ENCODE measurements around the gene TMEM131L. TPM values are rescaled to one million over a fixed set of nuclear protein-coding genes. Genes with fewer than 3 reads are reported as not detected.

Gene TMEM131L
- total RNA-seq, 2 experiments from 2014 or later, result 51.7 to 52.4 TPM

DNA sequence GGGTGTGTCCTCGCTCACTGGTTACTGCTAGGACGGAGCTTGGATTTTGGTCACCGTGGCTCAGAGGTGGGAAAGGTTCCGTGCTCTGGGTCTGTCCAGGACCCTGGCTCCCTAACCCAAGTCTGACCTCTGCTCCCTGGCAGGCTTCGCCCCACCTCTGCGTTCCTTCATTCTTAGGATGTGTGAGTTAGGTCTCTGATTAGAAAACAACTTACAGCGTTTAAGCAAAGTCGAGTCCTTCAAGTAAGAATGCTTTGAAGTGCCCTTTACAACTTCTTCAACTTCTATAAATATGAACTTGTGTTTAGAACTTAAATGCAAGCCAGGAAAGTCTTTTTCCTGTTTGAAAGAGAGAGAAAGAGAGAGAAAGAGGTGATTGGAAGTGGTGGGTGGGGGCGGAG, 218.8 kb downstream of the TMEM131L start:
- intact Hi-C loops (cut with micrococcal nuclease), result no loop called here
- CTCF ChIA-PET, result interaction anchor here (1.3 to 1.5 kb wide), 2 partner anchors 36 to 41 kb away, joined by 4 read pairs; no protein-coding TSS in a partner anchor
- Mint-ChIP-seq H3K9me3 (peaks cover 16% of the 10 kb centered on the region), H3K27me3 (peaks cover 23% of the 10 kb centered on the region), H3K4me1 (ENCODE audit: low read depth) (peaks cover 12% of the 10 kb centered on the region), H3K36me3 (ENCODE audit: low read depth) (peaks cover 7% of the 10 kb centered on the region), H3K27ac (no peak overlapping the region), H3K4me3 (peak overlapping the region; percentile 73)
- TF ChIP-seq CTCF (IDR thresholded peaks at IDR 0.05), result no peak
- DNase-seq (no peak), ATAC-seq (no peak)
- POLR2A ChIA-PET, result interaction anchor here (1.0 kb wide), 1 partner anchor 50 kb away, joined by 3 read pairs; no protein-coding TSS in a partner anchor

Other genes starting within 250 kb of the TMEM131L start
- gene MND1, start 121.7 kb upstream of the TMEM131L start, total RNA-seq, result 10 to 100 TPM; 48.0 to 50.0 TPM
- gene TLR2, start 217.9 kb downstream of the TMEM131L start, total RNA-seq, result 1 to 10 TPM in 1 of 2 experiments, under 1 TPM in 1; 0.56 to 1.8 TPM